SK-N-MC (cell line): Measurements from ENCODE around the gene AP3S2.

ENCODE experiments used
- EZH2 ChIP-seq: fragments of 200-600 bp; sonication (generic); IDR thresholded peaks from one replicate; pipeline ENCODE4 v1.6.1; 2017; ENCODE audit warnings: antibody characterized with exemption
- FOXP2 ChIP-seq: optimal IDR thresholded peaks from 2 replicates; pipeline ENCODE3; 2011; ENCODE audit warnings: mild to moderate bottlenecking, moderate library complexity; ENCODE audit not compliant: insufficient read depth; ENCODE audit errors: extremely low read length, control extremely low read depth
- POLR2AphosphoS5 ChIP-seq: IDR thresholded peaks from 2 replicates; pipeline ENCODE4 v1.6.1; 2012; ENCODE audit warnings: mild to moderate bottlenecking, low read depth, low read length, borderline replicate concordance

DNA sequence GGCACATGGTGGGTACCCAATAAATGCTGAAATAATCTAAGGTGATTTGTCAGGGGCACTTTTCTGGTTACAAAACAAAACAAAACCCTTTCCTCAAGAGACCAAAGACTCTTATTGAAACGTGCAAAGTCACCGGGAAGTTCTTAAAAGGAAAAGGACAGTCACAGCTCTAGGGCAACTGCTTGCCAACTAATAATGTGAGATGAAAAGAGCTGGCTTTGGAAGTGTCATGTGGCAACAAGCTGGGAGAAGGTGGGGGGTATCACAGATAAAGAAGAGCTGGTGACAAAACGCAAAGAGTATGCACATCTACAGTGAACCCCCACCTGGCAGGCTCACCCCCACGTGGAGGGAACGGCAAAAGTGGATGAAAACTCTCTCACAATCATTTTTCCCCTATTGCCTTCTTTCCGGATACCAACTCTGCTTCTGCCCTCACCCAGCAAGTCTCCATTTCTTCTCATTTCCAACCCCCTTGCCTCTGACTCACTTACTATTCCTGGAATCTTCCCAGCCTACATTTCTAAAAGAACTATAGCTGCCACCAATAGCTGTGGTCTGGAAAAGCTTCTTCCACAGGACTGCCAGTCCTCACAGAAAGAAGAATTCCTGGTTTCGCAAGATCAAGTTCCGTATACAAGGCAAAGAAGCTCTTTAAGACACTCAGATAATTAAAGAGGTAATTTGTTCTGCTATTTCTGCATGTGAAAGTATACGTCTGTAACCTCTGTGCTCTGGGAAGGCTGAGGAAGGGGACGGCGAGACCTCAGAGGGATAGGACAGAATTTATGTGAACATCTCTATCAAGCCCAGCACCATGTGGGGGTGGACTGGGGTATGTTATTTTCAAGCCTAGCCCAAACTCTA is 57.3 kb downstream of the AP3S2 start:
- no peak for TF ChIP-seq EZH2
- TF ChIP-seq POLR2AphosphoS5, result no peak
- no peak for TF ChIP-seq FOXP2
